ENCODE data around the gene TMEM44. TPM values are rescaled to one million over a fixed set of nuclear protein-coding genes. Genes with fewer than 3 reads are reported as not detected.

Gene TMEM44
- polyA plus RNA-seq, 1 experiment, result 14.0 TPM

- ChIA-PET POLR2A (interaction anchor here (0.8 to 1.3 kb wide), 3 partner anchors 18 to 67 kb away, joined by 3 to 4 read pairs (median 4); no protein-coding TSS in a partner anchor), CTCF (interaction anchor here (0.5 to 1.1 kb wide), 3 partner anchors 38 to 76 kb away, joined by 3 read pairs; no protein-coding TSS in a partner anchor)
- no peak overlapping the region for H3K4me3 ChIP-seq (ENCODE audit: low read depth, low read length)
- H3K27ac ChIP-seq (ENCODE audit: low read depth, low read length), result peak overlapping the region; percentile 47
- H3K9me3 ChIP-seq (ENCODE audit: control insufficient read depth, insufficient read depth, low read length), result no peaks in the 10 kb centered on the region; the same call in 1 of the 2 replicates
- no peaks in the 10 kb centered on the region for H3K27me3 ChIP-seq (ENCODE audit: control insufficient read depth, insufficient read depth, low read length)
- DNase-seq (ENCODE audit: low read depth, low spot score), result no peak
- TF ChIP-seq CTCF (IDR thresholded peaks at IDR 0.05; ENCODE audit: low read depth, low read length), result no peak
Observed at GRCh38 chr3:194556086-194557056, 76.8 kb downstream of the TMEM44 start.

- no peak for TF ChIP-seq CTCF (IDR thresholded peaks at IDR 0.05; ENCODE audit: low read depth, low read length)
- H3K9me3 ChIP-seq (ENCODE audit: control insufficient read depth, insufficient read depth, low read length), result no peaks in the 10 kb centered on the region; the same call in 1 of the 2 replicates
- H3K27ac ChIP-seq (ENCODE audit: low read depth, low read length), result no peak overlapping the region
- POLR2A ChIA-PET, result interaction anchor here (0.9 to 1.2 kb wide), 2 partner anchors 16 to 66 kb away, joined by 3 read pairs; no protein-coding TSS in a partner anchor
- no peaks in the 10 kb centered on the region for H3K27me3 ChIP-seq (ENCODE audit: control insufficient read depth, insufficient read depth, low read length)
- no peak overlapping the region for H3K4me3 ChIP-seq (ENCODE audit: low read depth, low read length)
- no peak for DNase-seq (ENCODE audit: low read depth, low spot score)
- CTCF ChIA-PET, result interaction anchor here (1.1 kb wide), 2 partner anchors 39 to 41 kb away, joined by 3 read pairs; no protein-coding TSS in a partner anchor
Observed at GRCh38 chr3:194555175-194556062, 77.8 kb downstream of the TMEM44 start.

- DNase-seq (ENCODE audit: low read depth, low spot score), result no peak
- no peaks in the 10 kb centered on the region for H3K27me3 ChIP-seq (ENCODE audit: control insufficient read depth, insufficient read depth, low read length)
- CTCF ChIA-PET, result no interaction called here
Observed at GRCh38 chr3:194554473-194555123, 78.6 kb downstream of the TMEM44 start.

More at GRCh38 chr3:194554473-194555123, 78.6 kb downstream of the TMEM44 start:
- H3K4me3 ChIP-seq (ENCODE audit: low read depth, low read length), result no peak overlapping the region
- H3K27ac ChIP-seq (ENCODE audit: low read depth, low read length), result no peak overlapping the region
- no peaks in the 10 kb centered on the region for H3K9me3 ChIP-seq (ENCODE audit: control insufficient read depth, insufficient read depth, low read length)
- POLR2A ChIA-PET, result interaction anchor here (0.7 to 1.2 kb wide), 3 partner anchors 17 to 65 kb away, joined by 3 to 5 read pairs (median 3); no protein-coding TSS in a partner anchor
- TF ChIP-seq CTCF (IDR thresholded peaks at IDR 0.05; ENCODE audit: low read depth, low read length), result no peak
